Subcutaneous abdominal adipose tissue (tissue), 5 donors: ENCODE measurements around the gene VPS8.

Experiments
- H3K27ac ChIP-seq: one replicate; pipeline ENCODE4 v1.7.0; 2013; ENCODE audit warnings: low read depth, mild to moderate bottlenecking, inconsistent platforms, low read length, moderate library complexity
- H3K27me3 ChIP-seq, 5 donors: one replicate each; pipeline ENCODE4 v1.7.0; 2013; ENCODE audit warnings: low read length in 5 of 5, inconsistent platforms in 1 of 5; ENCODE audit not compliant: control insufficient read depth in 5 of 5, insufficient read depth in 4 of 5
- H3K36me3 ChIP-seq, 5 donors: one replicate each; pipeline ENCODE4 v1.7.0; 2013; ENCODE audit warnings: low read length in 5 of 5; ENCODE audit not compliant: control insufficient read depth in 5 of 5, insufficient read depth in 5 of 5
- H3K4me1 ChIP-seq, 5 donors: one replicate each; pipeline ENCODE4 v1.7.0; 2013; ENCODE audit warnings: low read length in 5 of 5, mild to moderate bottlenecking in 3 of 5, moderate library complexity in 1 of 5; ENCODE audit not compliant: control insufficient read depth in 5 of 5, insufficient read depth in 5 of 5
- H3K4me3 ChIP-seq, 5 donors: one replicate each; pipeline ENCODE4 v1.7.0; 2013; ENCODE audit warnings: low read length in 5 of 5, low read depth in 1 of 5
- H3K9ac ChIP-seq, 5 donors: one replicate each; pipeline ENCODE4 v1.7.0; 2013; ENCODE audit warnings: low read length in 5 of 5, mild to moderate bottlenecking in 4 of 5, moderate library complexity in 3 of 5
- H3K9me3 ChIP-seq, 5 donors: one replicate each; pipeline ENCODE4 v1.7.0; 2013; ENCODE audit warnings: low read length in 5 of 5; ENCODE audit not compliant: control insufficient read depth in 5 of 5
- donor health status: healthy.
- donor health status: healthy.
- donor health status: healthy.
- donor health status: healthy.
- donor health status: healthy.

VPS8 gene

GRCh38 chr3:185082149-185082548, 270.2 kb downstream of the VPS8 start:
- Histone ChIP-seq H3K36me3 (peaks cover 0 to 13% (median 5%) of the 10 kb centered on the region in 5 donors), H3K27me3 (no peaks in the 10 kb centered on the region), H3K27ac (no peak overlapping the region), H3K9me3 (no peaks in the 10 kb centered on the region), H3K4me1 (no peaks in the 10 kb centered on the region), H3K4me3 (no peak overlapping the region), H3K9ac (no peak overlapping the region)

GRCh38 chr3:185082829-185083228, 270.9 kb downstream of the VPS8 start:
- Histone ChIP-seq H3K27me3 (no peaks in the 10 kb centered on the region), H3K9ac (no peak overlapping the region), H3K27ac (no peak overlapping the region), H3K9me3 (no peaks in the 10 kb centered on the region), H3K4me3 (no peak overlapping the region), H3K36me3 (peaks cover 0 to 13% (median 5%) of the 10 kb centered on the region in 5 donors), H3K4me1 (no peaks in the 10 kb centered on the region)

- Histone ChIP-seq H3K27me3 (no peaks in the 10 kb centered on the region), H3K9me3 (no peaks in the 10 kb centered on the region), H3K9ac (no peak overlapping the region), H3K4me3 (no peak overlapping the region), H3K36me3 (peaks cover 0 to 13% (median 5%) of the 10 kb centered on the region in 5 donors), H3K27ac (no peak overlapping the region), H3K4me1 (no peaks in the 10 kb centered on the region)
Observed at GRCh38 chr3:185084402-185084801, 272.4 kb downstream of the VPS8 start.

GRCh38 chr3:185084901-185085300, 272.9 kb downstream of the VPS8 start:
- Histone ChIP-seq H3K36me3 (peaks cover 0 to 13% (median 5%) of the 10 kb centered on the region in 5 donors), H3K27me3 (no peaks in the 10 kb centered on the region), H3K9ac (no peak overlapping the region), H3K4me3 (no peak overlapping the region), H3K4me1 (no peaks in the 10 kb centered on the region), H3K27ac (no peak overlapping the region), H3K9me3 (no peaks in the 10 kb centered on the region)

GRCh38 chr3:185087419-185087818, 275.5 kb downstream of the VPS8 start:
- no peak overlapping the region for H3K27ac ChIP-seq

GRCh38 chr3:185089343-185089742, 277.4 kb downstream of the VPS8 start:
- Histone ChIP-seq H3K36me3 (no peaks in the 10 kb centered on the region), H3K4me3 (no peak overlapping the region), H3K9ac (no peak overlapping the region), H3K4me1 (no peaks in the 10 kb centered on the region), H3K9me3 (no peaks in the 10 kb centered on the region), H3K27ac (no peak overlapping the region), H3K27me3 (no peaks in the 10 kb centered on the region)

More at GRCh38 chr3:185087419-185087818, 275.5 kb downstream of the VPS8 start:
- H3K4me3 ChIP-seq: no peak overlapping the region
- no peaks in the 10 kb centered on the region for H3K27me3 ChIP-seq
- peaks cover 0 to 6% (median under 1%) of the 10 kb centered on the region in 5 donors for H3K36me3 ChIP-seq
- H3K4me1 ChIP-seq: no peaks in the 10 kb centered on the region
- H3K9me3 ChIP-seq: no peaks in the 10 kb centered on the region
- no peak overlapping the region for H3K9ac ChIP-seq

GRCh38 chr3:185089751-185090150, 277.8 kb downstream of the VPS8 start:
- Histone ChIP-seq H3K4me3 (no peak overlapping the region), H3K27ac (no peak overlapping the region), H3K9ac (no peak overlapping the region), H3K4me1 (no peaks in the 10 kb centered on the region), H3K9me3 (no peaks in the 10 kb centered on the region), H3K27me3 (no peaks in the 10 kb centered on the region), H3K36me3 (no peaks in the 10 kb centered on the region)

- no peak overlapping the region for H3K4me3 ChIP-seq
- H3K9ac ChIP-seq: no peak overlapping the region
- no peak overlapping the region for H3K27ac ChIP-seq
- H3K27me3 ChIP-seq: no peaks in the 10 kb centered on the region
- no peaks in the 10 kb centered on the region for H3K36me3 ChIP-seq
- no peaks in the 10 kb centered on the region for H3K4me1 ChIP-seq
- no peaks in the 10 kb centered on the region for H3K9me3 ChIP-seq
Observed at GRCh38 chr3:185090811-185091210, 278.8 kb downstream of the VPS8 start.

GRCh38 chr3:185093116-185093515, 281.1 kb downstream of the VPS8 start:
- no peaks in the 10 kb centered on the region for H3K27me3 ChIP-seq
- no peaks in the 10 kb centered on the region for H3K9me3 ChIP-seq
- no peak overlapping the region for H3K9ac ChIP-seq
- no peaks in the 10 kb centered on the region for H3K4me1 ChIP-seq
- no peak overlapping the region for H3K27ac ChIP-seq
- no peaks in the 10 kb centered on the region for H3K36me3 ChIP-seq
- H3K4me3 ChIP-seq: no peak overlapping the region

GRCh38 chr3:185094697-185095096, 282.7 kb downstream of the VPS8 start:
- H3K9ac ChIP-seq: no peak overlapping the region
- no peak overlapping the region for H3K4me3 ChIP-seq
- peaks cover 0 to 3% (median 0%) of the 10 kb centered on the region in 5 donors for H3K9me3 ChIP-seq
- H3K4me1 ChIP-seq: no peaks in the 10 kb centered on the region
- H3K27me3 ChIP-seq: no peaks in the 10 kb centered on the region
- no peak overlapping the region for H3K27ac ChIP-seq
- H3K36me3 ChIP-seq: no peaks in the 10 kb centered on the region
